Loucy (cell line): ENCODE data around the gene PLEKHA7.

Experiments used
- EZH2phosphoT487 ChIP-seq: fragments of 200-600 bp; IDR thresholded peaks from 2 replicates; pipeline ENCODE4 v1.6.1; 2018; ENCODE audit warnings: antibody characterized with exemption, mild to moderate bottlenecking, moderate library complexity, borderline replicate concordance
- TF ChIP-seq, protein P1 (sequence below): fragments of 200-600 bp; sonication (generic); conservative IDR thresholded peaks from 2 replicates; pipeline ENCODE4 v1.5.1; 2014; ENCODE audit warnings: mild to moderate bottlenecking, antibody characterized with exemption, low read length

DNA sequence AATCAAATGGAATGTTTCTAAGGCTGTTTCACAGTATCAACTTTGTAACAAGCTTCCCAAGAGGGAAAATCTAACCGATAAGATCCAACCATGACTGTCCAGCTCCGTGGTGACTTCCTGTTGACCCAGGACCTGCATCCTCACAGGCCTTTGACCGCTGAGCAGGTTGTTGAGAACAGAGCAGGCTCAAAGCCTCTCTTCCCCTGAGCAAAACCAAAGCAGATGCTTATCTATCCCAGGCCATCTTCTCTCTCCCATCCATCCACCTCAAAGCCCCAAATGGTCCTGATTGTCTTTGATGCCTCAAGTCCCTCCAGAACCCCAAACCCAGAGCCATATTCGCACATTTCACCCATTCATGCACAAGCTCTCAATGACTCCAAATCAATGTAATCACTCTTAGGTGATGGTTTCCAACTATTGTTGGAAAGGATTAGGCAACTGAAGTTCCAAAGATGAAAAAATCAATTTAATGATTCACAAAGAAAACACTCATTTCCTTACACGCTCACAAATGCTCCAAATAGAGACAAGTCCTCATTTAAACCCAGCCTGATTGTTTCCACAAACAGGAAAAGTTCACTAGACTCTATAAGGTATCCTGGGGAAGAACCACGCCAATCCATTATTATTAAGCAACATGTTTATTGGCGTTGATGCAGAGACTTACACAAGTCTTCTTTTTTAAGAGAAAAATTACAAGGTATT is 227.0 kb downstream of the PLEKHA7 start:
- TF ChIP-seq, protein P1, sequence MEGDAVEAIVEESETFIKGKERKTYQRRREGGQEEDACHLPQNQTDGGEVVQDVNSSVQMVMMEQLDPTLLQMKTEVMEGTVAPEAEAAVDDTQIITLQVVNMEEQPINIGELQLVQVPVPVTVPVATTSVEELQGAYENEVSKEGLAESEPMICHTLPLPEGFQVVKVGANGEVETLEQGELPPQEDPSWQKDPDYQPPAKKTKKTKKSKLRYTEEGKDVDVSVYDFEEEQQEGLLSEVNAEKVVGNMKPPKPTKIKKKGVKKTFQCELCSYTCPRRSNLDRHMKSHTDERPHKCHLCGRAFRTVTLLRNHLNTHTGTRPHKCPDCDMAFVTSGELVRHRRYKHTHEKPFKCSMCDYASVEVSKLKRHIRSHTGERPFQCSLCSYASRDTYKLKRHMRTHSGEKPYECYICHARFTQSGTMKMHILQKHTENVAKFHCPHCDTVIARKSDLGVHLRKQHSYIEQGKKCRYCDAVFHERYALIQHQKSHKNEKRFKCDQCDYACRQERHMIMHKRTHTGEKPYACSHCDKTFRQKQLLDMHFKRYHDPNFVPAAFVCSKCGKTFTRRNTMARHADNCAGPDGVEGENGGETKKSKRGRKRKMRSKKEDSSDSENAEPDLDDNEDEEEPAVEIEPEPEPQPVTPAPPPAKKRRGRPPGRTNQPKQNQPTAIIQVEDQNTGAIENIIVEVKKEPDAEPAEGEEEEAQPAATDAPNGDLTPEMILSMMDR: no peak
- no peak for TF ChIP-seq EZH2phosphoT487
